Cardiac muscle cell (in vitro differentiated cells and primary cell): Measurements from ENCODE around the gene GABBR1. TPM values are rescaled to one million over a fixed set of nuclear protein-coding genes. Genes with fewer than 3 reads are reported as not detected.

Experiments
- DNase-seq, 2 donors: peaks; one replicate each; pipeline versions ENCODE4 v3.0.0 to v3.0.0-alpha.2; 2010 to 2017; ENCODE audit warnings: low read depth in 1 of 2, low spot score in 1 of 2
- H3K27ac ChIP-seq: fragments of 200-600 bp; sonication (generic); 2 replicates; pipeline ENCODE4 v1.5.1; 2016
- H3K27me3 ChIP-seq: fragments of 200-600 bp; sonication (generic); 2 replicates; pipeline ENCODE4 v1.6.0; 2016; ENCODE audit warnings: control low read depth
- H3K36me3 ChIP-seq: fragments of 200-600 bp; sonication (generic); 2 replicates; pipeline ENCODE4 v1.5.1; 2016; ENCODE audit warnings: control low read depth
- H3K4me1 ChIP-seq: fragments of 200-600 bp; sonication (generic); 2 replicates; pipeline ENCODE4 v1.8.1; 2017; ENCODE audit warnings: low read depth, mild to moderate bottlenecking, mixed run types
- H3K4me3 ChIP-seq: fragments of 200-600 bp; sonication (generic); 2 replicates; pipeline ENCODE4 v1.5.1; 2016; ENCODE audit warnings: mild to moderate bottlenecking
- H3K9me3 ChIP-seq: fragments of 200-600 bp; sonication (generic); 2 replicates; pipeline ENCODE4 v1.5.1; 2017; ENCODE audit warnings: low read depth, mild to moderate bottlenecking, control low read depth
- CTCF ChIP-seq: IDR thresholded peaks from 2 replicates; pipeline ENCODE4 v1.5.1; 2012; ENCODE audit warnings: low read depth, mild to moderate bottlenecking, low read length
- polyA plus RNA-seq: library from polyadenylated mRNA; unstranded; fragments of >200 nt; fragmentation: Nextera tagmentation; extraction: Ambion mirVana; gene quantifications from 2 replicates; pipeline ENCODE4 v1.2.1, GENCODE V29; 2016
- total RNA-seq: library from RNA; depleted of rRNA; stranded (reverse); fragments of >200 nt; gene quantifications from 2 replicates; pipeline ENCODE4 v1.2.3, GENCODE V29; 2016

Gene GABBR1
- total and polyA plus RNA-seq, 2 experiments from 2014 or later: 67.0 to 101 TPM

GRCh38 chr6:29611426-29611825 is 21.6 kb downstream of the GABBR1 start:
- no peaks in the 10 kb centered on the region for H3K9me3 ChIP-seq
- TF ChIP-seq CTCF: no peak
- no peak for DNase-seq
- H3K27ac ChIP-seq: no peak overlapping the region
- no peaks in the 10 kb centered on the region for H3K27me3 ChIP-seq
- peaks cover 50% of the 10 kb centered on the region for H3K36me3 ChIP-seq
- no peak overlapping the region for H3K4me3 ChIP-seq
- no peaks in the 10 kb centered on the region for H3K4me1 ChIP-seq

DNA sequence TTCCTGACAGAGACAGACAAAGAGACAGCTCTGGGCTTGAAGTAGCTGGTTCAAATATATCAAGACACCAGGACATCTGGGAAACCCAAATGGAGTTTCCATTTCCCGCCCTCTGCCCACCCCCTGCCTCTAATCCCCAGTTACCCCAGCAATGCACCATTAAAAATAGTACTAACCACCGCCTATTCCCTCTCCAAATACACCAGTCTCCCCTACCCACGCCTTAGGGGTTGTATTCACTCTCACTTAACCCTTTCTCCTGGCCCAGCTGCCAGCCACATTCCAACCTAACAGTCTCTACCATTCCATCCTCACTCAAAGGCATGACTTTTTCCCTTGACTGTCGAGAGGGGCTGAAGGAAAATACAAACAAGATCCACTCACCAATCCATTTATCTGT is 22.4 kb downstream of the GABBR1 start:
- H3K27ac ChIP-seq: no peak overlapping the region
- H3K36me3 ChIP-seq: peaks cover 54% of the 10 kb centered on the region
- no peak for DNase-seq
- no peak overlapping the region for H3K4me3 ChIP-seq
- no peak for TF ChIP-seq CTCF
- H3K27me3 ChIP-seq: no peaks in the 10 kb centered on the region
- H3K9me3 ChIP-seq: no peaks in the 10 kb centered on the region
- H3K4me1 ChIP-seq: no peaks in the 10 kb centered on the region

DNA sequence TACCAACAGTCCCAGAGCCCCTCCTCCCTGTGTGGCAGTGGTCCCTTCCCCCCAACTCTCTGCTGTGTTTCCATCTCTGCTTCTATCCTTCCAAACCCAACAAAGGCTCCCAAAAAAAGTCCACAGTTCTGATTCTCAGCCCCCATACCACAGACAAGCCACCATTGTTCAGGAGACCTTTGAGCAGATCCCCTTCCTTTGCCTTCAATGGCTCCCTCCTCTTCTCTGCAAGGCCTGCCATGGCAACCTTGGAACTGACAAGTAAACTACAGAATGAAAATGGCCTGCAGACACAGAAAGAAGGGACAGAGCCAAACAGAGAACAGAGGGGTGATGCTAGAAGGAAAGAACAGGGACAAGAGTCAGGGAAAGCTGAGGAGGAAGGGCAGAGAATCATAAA is 24.9 kb downstream of the GABBR1 start:
- H3K27ac ChIP-seq: no peak overlapping the region
- H3K27me3 ChIP-seq: no peaks in the 10 kb centered on the region
- no peak overlapping the region for H3K4me3 ChIP-seq
- no peak for DNase-seq
- no peaks in the 10 kb centered on the region for H3K9me3 ChIP-seq
- H3K4me1 ChIP-seq: no peaks in the 10 kb centered on the region
- TF ChIP-seq CTCF: no peak
- H3K36me3 ChIP-seq: peaks cover 59% of the 10 kb centered on the region

DNA sequence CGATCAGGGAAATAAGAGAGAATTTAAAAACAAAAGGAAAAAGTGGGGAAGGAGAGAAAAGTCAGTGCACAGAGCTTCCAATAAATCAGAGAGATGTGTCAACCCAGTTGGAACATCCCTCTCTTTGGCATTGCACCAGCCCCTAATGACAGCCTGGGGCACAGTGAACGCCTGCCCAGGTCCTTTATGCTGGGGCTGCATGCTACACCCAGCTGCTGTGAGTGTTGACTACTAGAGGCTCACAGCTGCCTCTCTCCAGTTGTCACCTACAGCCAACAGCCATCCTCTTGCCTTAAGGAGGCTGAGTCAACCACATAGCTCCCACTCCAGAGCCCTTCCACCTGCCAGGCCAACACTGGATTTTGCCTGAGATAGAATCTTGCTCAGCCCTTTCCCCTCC is 29.1 kb downstream of the GABBR1 start:
- Histone ChIP-seq H3K27me3 (no peaks in the 10 kb centered on the region), H3K4me3 (no peak overlapping the region), H3K9me3 (no peaks in the 10 kb centered on the region), H3K4me1 (no peaks in the 10 kb centered on the region), H3K27ac (no peak overlapping the region), H3K36me3 (peaks cover 38% of the 10 kb centered on the region)
- TF ChIP-seq CTCF: no peak
- DNase-seq: no peak

- H3K9me3 ChIP-seq: no peaks in the 10 kb centered on the region
- H3K36me3 ChIP-seq: peaks cover 38% of the 10 kb centered on the region
- no peak for TF ChIP-seq CTCF
- no peaks in the 10 kb centered on the region for H3K4me1 ChIP-seq
- H3K27me3 ChIP-seq: no peaks in the 10 kb centered on the region
- DNase-seq: no peak
- no peak overlapping the region for H3K27ac ChIP-seq
- H3K4me3 ChIP-seq: no peak overlapping the region
Measured at GRCh38 chr6:29603456-29603855, 29.5 kb downstream of the GABBR1 start.
